ENCODE results near the gene ANO5. TPM values are rescaled to one million over a fixed set of nuclear protein-coding genes. Genes with fewer than 3 reads are reported as not detected.
"Not testable (repeated sequence)": the region's sequence is repeated elsewhere in the genome, so short reads cannot be mapped to it uniquely, and the experiment has no call there.

Gene ANO5
- total RNA-seq, 1 donor from 2014 or later = 6.2 TPM

DNA sequence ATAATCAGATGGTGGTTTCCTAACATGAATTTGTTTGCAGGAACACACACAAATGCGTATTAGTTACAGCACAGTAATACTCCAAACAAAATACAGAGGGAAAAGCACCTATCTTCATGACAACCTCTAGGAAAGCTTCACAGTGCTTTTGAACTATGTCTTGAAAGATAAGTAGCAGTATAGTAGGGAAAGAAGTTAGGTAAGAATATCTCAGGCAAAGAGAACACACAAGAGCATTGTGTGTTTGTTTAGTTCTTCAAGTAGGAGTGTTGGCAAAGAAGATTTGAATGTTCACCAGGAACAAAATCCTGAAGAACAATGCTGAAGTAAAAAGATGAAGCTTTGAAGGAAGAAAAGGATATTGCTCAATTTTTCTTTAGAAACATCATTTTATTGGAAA lies 54.1 kb downstream of the ANO5 start:
- Mint-ChIP-seq H3K36me3 (ENCODE audit: insufficient read depth) (no peaks in the 10 kb centered on the region), H3K27me3 (no peaks in the 10 kb centered on the region), H3K27ac (no peak overlapping the region), H3K4me1 (ENCODE audit: low read depth) (no peaks in the 10 kb centered on the region), H3K4me3 (ENCODE audit: low read depth) (no peak overlapping the region), H3K9me3 (ENCODE audit: low read depth) (no peaks in the 10 kb centered on the region)
- TF ChIP-seq, protein P1, sequence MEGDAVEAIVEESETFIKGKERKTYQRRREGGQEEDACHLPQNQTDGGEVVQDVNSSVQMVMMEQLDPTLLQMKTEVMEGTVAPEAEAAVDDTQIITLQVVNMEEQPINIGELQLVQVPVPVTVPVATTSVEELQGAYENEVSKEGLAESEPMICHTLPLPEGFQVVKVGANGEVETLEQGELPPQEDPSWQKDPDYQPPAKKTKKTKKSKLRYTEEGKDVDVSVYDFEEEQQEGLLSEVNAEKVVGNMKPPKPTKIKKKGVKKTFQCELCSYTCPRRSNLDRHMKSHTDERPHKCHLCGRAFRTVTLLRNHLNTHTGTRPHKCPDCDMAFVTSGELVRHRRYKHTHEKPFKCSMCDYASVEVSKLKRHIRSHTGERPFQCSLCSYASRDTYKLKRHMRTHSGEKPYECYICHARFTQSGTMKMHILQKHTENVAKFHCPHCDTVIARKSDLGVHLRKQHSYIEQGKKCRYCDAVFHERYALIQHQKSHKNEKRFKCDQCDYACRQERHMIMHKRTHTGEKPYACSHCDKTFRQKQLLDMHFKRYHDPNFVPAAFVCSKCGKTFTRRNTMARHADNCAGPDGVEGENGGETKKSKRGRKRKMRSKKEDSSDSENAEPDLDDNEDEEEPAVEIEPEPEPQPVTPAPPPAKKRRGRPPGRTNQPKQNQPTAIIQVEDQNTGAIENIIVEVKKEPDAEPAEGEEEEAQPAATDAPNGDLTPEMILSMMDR (IDR thresholded peaks at IDR 0.05; ENCODE audit: unreplicated experiment) = no peak
- DNase-seq (ENCODE audit: low spot score, unreplicated experiment) = no peak

DNA sequence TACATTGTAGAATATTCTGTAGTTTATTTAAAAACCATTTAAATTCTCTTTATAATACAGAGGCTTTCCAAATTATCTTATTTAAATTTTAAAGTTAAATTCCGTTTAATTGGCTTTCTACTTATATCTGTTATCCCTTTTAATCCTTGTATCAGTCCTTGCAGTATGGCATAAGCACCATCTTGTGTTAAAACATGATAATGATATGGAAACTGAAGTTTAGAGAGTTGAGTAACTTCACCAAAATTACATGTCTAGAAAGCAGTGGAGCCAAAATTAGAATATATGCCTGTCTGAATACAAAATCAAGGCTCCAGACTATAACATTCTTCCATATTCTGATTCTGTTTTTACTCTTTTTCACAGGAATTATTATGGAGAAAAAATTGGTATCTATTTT lies 57.0 kb downstream of the ANO5 start:
- no peaks in the 10 kb centered on the region for H3K36me3 Mint-ChIP-seq (ENCODE audit: insufficient read depth)
- no peaks in the 10 kb centered on the region for H3K4me1 Mint-ChIP-seq (ENCODE audit: low read depth)
- H3K9me3 Mint-ChIP-seq (ENCODE audit: low read depth) = no peaks in the 10 kb centered on the region

GRCh38 chr11:22256876-22257275 lies 64.0 kb downstream of the ANO5 start:
- Mint-ChIP-seq H3K27ac (no peak overlapping the region), H3K36me3 (ENCODE audit: insufficient read depth) (peaks cover 1% of the 10 kb centered on the region), H3K4me3 (ENCODE audit: low read depth) (no peak overlapping the region), H3K9me3 (ENCODE audit: low read depth) (no peaks in the 10 kb centered on the region), H3K27me3 (no peaks in the 10 kb centered on the region), H3K4me1 (ENCODE audit: low read depth) (no peaks in the 10 kb centered on the region)
- TF ChIP-seq, protein P1 (IDR thresholded peaks at IDR 0.05; ENCODE audit: unreplicated experiment) = no peak
- no peak for DNase-seq (ENCODE audit: low spot score, unreplicated experiment)

More for the DNA sequence above, 57.0 kb downstream of the ANO5 start:
- TF ChIP-seq, protein P1 (IDR thresholded peaks at IDR 0.05; ENCODE audit: unreplicated experiment) = no peak
- no peaks in the 10 kb centered on the region for H3K27me3 Mint-ChIP-seq
- no peak overlapping the region for H3K27ac Mint-ChIP-seq
- H3K4me3 Mint-ChIP-seq (ENCODE audit: low read depth) = no peak overlapping the region
- no peak for DNase-seq (ENCODE audit: low spot score, unreplicated experiment)

- Mint-ChIP-seq H3K27ac (no peak overlapping the region), H3K4me3 (ENCODE audit: low read depth) (no peak overlapping the region), H3K9me3 (ENCODE audit: low read depth) (no peaks in the 10 kb centered on the region), H3K27me3 (no peaks in the 10 kb centered on the region), H3K36me3 (ENCODE audit: insufficient read depth) (peaks cover 1% of the 10 kb centered on the region), H3K4me1 (ENCODE audit: low read depth) (no peaks in the 10 kb centered on the region)
- no peak for DNase-seq (ENCODE audit: low spot score, unreplicated experiment)
- TF ChIP-seq, protein P1 (IDR thresholded peaks at IDR 0.05; ENCODE audit: unreplicated experiment) = no peak
Observed at GRCh38 chr11:22263613-22264012, 70.7 kb downstream of the ANO5 start.

DNA sequence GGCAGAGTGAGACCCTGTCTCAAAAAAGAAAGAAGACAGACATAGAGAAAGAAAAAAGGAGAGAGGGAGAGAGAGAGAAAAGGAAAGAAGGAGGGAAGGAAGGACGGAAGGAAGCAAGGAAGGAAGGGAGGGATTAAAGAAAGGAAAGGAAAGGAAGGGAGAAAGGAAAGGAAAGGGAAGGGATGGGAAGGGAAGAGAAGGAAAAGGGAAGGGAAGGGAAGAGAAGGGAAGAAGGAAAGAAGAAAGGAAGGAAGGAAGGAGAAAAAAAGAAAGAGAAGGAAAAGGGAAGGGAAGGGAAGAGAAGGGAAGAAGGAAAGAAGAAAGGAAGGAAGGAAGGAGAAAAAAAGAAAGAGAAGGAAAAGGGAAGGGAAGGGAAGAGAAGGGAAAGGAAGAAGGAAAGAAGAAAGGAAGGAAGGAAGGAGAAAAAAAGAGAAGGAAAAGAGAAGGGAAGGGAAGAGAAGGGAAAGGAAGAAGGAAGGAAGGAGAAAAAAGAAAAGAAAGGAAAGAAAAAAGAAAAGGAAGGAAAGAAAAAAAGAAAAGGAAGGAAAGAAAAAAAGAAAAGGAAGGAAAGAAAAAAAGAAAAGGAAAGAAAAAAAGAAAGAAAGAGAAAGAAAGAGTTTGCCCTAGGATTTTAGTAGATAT lies 76.2 kb downstream of the ANO5 start:
- H3K4me3 Mint-ChIP-seq (ENCODE audit: low read depth); H3K9me3 Mint-ChIP-seq (ENCODE audit: low read depth); H3K4me1 Mint-ChIP-seq (ENCODE audit: low read depth); H3K27me3 Mint-ChIP-seq; DNase-seq (ENCODE audit: low spot score, unreplicated experiment); H3K36me3 Mint-ChIP-seq (ENCODE audit: insufficient read depth); H3K27ac Mint-ChIP-seq: not testable (repeated sequence)

GRCh38 chr11:22273781-22274180 lies 80.9 kb downstream of the ANO5 start:
- TF ChIP-seq, protein P1 (IDR thresholded peaks at IDR 0.05; ENCODE audit: unreplicated experiment) = no peak
- no peak overlapping the region for H3K4me3 Mint-ChIP-seq (ENCODE audit: low read depth)
- no peaks in the 10 kb centered on the region for H3K4me1 Mint-ChIP-seq (ENCODE audit: low read depth)
- no peak for DNase-seq (ENCODE audit: low spot score, unreplicated experiment)
- no peaks in the 10 kb centered on the region for H3K9me3 Mint-ChIP-seq (ENCODE audit: low read depth)
- H3K36me3 Mint-ChIP-seq (ENCODE audit: insufficient read depth) = no peaks in the 10 kb centered on the region
- H3K27me3 Mint-ChIP-seq = no peaks in the 10 kb centered on the region
- no peak overlapping the region for H3K27ac Mint-ChIP-seq

All from progenitor cell of endocrine pancreas (in vitro differentiated cells).